ENCODE data around the gene MIS12. TPM values are rescaled to one million over a fixed set of nuclear protein-coding genes. Genes with fewer than 3 reads are reported as not detected.

MIS12 gene
- total RNA-seq, 2 experiments from 2014 or later = 33.1 to 39.8 TPM

DNA sequence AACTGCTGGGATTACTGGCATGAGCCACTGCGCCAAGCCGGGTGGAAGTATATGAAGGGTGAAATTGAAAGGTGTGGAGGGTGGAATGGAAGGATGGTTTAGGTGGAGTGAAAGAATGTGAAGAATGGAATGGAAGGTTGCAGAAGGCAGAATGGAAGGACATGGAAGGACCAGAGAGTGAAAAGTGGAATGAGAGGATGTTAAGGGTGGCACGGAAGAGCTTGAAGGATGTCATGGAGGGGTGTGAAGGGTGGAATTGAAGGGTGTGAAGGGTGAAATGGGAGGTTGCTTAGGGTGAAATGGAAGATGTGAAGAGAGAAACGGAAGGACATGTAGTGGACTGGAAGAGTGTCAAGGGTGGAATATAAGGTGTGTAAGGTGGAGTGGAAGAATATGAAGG, 16.2 kb downstream of the MIS12 start:
- Mint-ChIP-seq H3K4me3 (no peak overlapping the region), H3K27ac (no peak overlapping the region), H3K9me3 (no peaks in the 10 kb centered on the region), H3K4me1 (peaks cover 18% of the 10 kb centered on the region), H3K36me3 (ENCODE audit: low read depth) (peaks cover 31% of the 10 kb centered on the region), H3K27me3 (no peaks in the 10 kb centered on the region)
- POLR2A ChIA-PET = no interaction called here
- CTCF ChIA-PET = interaction anchor here (1.1 kb wide), 1 partner anchor 22 kb away, joined by 4 read pairs; no protein-coding TSS in a partner anchor
- DNase-seq = no peak

DNA sequence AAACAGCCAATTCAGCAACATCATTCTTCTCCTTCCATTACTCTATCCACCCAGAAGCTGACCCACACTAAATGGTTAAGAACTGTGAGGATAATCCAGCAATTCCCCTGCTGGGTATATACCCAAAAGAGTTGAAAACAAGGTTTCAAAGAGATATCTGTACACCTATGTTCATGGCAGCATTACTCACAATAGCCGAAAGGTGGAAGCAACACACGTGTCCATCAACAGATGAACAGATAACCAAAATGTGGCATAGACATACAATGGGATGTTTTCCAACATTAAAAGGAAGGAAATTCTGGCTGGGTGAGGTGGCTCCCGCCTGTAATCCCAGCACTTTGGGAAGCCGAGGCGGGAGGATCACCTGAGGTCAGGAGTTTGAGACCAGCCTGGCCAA, 19.9 kb downstream of the MIS12 start:
- Mint-ChIP-seq H3K9me3 (no peaks in the 10 kb centered on the region), H3K4me3 (no peak overlapping the region), H3K4me1 (peaks cover 4% of the 10 kb centered on the region), H3K27me3 (no peaks in the 10 kb centered on the region), H3K36me3 (ENCODE audit: low read depth) (peaks cover 35% of the 10 kb centered on the region), H3K27ac (no peak overlapping the region)
- ChIA-PET POLR2A (no interaction called here), CTCF (no interaction called here)
- DNase-seq = no peak

DNA sequence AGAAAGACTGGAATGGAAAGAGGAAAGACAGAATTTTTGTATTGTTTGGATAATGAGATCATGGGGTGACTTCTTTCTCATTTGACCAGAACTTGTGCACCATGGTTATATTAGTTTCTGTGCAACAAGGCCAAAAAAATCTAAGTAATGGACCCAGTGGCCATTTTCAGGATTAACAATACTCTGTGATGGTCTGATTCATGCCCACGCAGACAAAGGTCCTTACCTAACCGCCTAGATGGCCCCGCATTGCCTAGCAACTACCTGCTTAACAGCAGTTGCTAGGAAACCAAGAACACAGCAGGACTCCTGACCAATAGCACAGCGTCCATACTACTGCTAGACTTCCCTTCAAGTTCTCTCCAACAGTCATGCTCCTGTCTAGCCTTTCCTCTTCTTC, 22.4 kb downstream of the MIS12 start:
- Mint-ChIP-seq H3K4me3 (no peak overlapping the region), H3K9me3 (no peaks in the 10 kb centered on the region), H3K27me3 (no peaks in the 10 kb centered on the region), H3K36me3 (ENCODE audit: low read depth) (peaks cover 44% of the 10 kb centered on the region), H3K27ac (no peak overlapping the region), H3K4me1 (peaks cover 22% of the 10 kb centered on the region)
- DNase-seq = no peak
- ChIA-PET POLR2A (no interaction called here), CTCF (no interaction called here)

DNA sequence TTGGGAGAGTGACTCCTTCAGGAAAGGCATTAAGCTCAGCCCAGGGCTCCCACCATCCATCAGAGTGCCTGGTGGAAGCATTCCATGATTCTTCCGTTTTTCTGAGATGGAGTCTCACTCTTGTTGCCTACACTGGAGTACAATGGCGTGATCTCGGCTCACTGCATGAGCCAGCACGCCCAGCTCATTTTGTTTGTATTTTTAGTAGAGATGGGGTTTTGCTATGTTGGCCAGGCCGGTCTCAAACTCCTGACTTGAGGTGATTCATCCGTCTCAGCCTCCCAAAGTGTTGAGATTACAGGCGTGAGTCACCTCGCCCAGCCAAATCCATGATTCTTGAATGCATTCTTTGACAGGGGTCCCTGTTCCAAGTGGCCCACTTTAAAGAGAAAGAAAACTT, 23.1 kb downstream of the MIS12 start:
- H3K27me3 Mint-ChIP-seq = no peaks in the 10 kb centered on the region
- H3K36me3 Mint-ChIP-seq (ENCODE audit: low read depth) = peaks cover 46% of the 10 kb centered on the region
- H3K4me1 Mint-ChIP-seq = peaks cover 28% of the 10 kb centered on the region
- no peak for DNase-seq
- no peak overlapping the region for H3K4me3 Mint-ChIP-seq
- H3K27ac Mint-ChIP-seq = no peak overlapping the region
- CTCF ChIA-PET = interaction anchor here (0.8 kb wide), 1 partner anchor 56 kb away, joined by 3 read pairs; no protein-coding TSS in a partner anchor
- no peaks in the 10 kb centered on the region for H3K9me3 Mint-ChIP-seq
- POLR2A ChIA-PET = no interaction called here

DNA sequence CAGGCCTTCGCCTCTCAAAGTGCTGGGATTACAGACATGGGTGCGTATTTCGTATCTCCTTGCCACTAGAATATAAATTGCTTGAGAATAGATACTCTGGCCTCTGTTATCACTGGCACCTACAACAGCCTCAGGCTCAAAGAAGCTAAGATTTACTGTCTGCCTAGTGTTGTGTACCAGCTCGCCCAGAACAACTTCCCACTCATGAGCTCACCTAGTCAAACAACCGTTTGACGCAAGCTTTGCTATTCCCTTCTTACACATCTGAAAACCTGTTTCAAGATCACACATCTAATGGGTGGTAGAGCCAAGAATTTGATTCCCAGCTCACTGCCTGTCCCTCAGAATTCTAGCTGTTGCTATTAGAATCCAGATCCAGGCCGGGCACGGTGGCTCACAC, 24.4 kb downstream of the MIS12 start:
- ChIA-PET POLR2A (no interaction called here), CTCF (no interaction called here)
- DNase-seq = no peak
- Mint-ChIP-seq H3K27me3 (no peaks in the 10 kb centered on the region), H3K36me3 (ENCODE audit: low read depth) (peaks cover 58% of the 10 kb centered on the region), H3K4me3 (no peak overlapping the region), H3K4me1 (peaks cover 32% of the 10 kb centered on the region), H3K27ac (no peak overlapping the region), H3K9me3 (no peaks in the 10 kb centered on the region)

DNA sequence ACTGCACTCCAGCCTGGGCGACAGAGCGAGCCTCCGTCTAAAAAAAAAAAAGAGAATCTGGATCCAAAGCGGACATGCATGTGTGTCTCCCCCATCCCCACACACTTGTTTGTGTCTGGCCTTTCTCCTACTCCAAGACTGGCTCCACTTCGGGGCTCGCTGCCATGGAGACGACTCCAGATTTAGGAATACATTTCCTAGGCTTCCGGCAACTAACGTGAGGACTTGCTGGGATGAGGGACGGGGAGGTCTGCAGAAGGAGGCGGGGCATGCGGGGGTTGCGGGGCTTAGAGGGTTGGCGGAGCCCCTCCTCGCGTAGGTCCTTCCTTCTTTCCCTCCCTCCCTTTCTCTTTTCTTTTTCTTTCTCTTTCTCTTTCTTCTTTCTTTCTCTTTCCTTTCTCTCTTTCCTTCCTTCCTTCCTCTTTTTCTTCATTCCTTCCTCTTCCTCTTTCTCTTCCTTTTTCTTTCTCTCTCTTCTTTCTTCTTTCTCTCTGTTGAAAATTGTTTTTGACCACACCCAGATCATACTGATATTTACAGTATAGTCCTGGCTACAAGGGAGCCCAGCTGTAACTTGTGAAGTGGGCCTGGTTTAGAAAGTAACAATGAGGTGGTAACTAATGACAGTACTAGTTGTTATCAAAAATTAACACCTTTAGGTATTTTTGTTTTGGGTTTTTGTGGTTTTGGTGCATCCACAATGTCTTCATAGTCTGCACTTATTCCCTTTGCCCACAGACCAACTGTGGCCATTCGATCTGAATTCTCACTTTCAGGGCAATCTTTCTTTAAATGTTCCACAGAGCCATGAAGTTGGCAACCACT, 25.2 kb downstream of the MIS12 start:
- POLR2A ChIA-PET = no interaction called here
- H3K4me3 Mint-ChIP-seq = no peak overlapping the region
- H3K27me3 Mint-ChIP-seq = no peaks in the 10 kb centered on the region
- CTCF ChIA-PET = interaction anchor here (0.6 kb wide), 1 partner anchor 45 kb away, joined by 5 read pairs; no protein-coding TSS in a partner anchor
- H3K27ac Mint-ChIP-seq = no peak overlapping the region
- DNase-seq = no peak
- peaks cover 32% of the 10 kb centered on the region for H3K4me1 Mint-ChIP-seq
- peaks cover 65% of the 10 kb centered on the region for H3K36me3 Mint-ChIP-seq (ENCODE audit: low read depth)
- no peaks in the 10 kb centered on the region for H3K9me3 Mint-ChIP-seq

DNA sequence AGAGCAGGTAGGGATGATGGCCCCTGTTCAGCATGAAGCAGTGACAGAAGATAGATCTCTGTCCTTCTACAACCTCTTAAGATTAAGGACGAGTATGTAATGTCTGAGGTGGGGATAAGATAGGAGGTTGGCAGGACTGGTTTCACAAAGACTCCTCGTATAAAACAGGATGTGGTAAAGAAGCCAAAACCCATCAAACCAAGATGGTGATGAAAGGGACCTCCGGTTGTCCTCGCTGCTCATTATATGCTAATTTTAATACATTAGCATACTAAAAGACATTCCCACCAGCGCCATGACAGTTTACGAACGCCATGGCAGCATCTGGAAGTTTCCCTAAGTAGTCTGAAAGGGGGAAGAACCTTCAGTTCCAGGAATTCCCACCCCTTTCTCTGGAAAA, 27.3 kb downstream of the MIS12 start:
- Mint-ChIP-seq H3K4me3 (no peak overlapping the region), H3K27me3 (no peaks in the 10 kb centered on the region), H3K36me3 (ENCODE audit: low read depth) (peaks cover 77% of the 10 kb centered on the region), H3K27ac (peak overlapping the region; percentile 66), H3K9me3 (no peaks in the 10 kb centered on the region), H3K4me1 (peaks cover 32% of the 10 kb centered on the region)
- CTCF ChIA-PET = no interaction called here
- peak; percentile 56 for DNase-seq
- POLR2A ChIA-PET = no interaction called here

DNA sequence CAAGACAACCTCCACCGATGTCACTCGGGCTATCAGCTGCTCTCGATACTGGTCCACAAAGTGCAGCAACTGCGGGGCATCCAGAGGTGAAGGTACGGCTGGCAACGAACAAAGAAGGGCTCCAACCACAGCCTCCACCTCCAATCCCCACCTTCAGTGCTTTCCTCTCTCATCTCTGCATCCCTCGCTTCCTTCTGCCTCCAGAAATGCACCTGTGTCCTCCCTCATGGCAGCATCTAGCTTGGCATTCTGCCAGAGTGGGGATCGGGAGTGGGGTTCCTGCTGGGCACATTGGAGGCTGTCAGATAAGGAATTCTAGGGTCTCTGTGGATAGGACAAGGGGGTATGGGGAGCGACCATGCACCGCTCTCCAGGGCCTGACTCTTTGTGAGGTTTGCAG, 28.6 kb downstream of the MIS12 start:
- Mint-ChIP-seq H3K4me1 (peaks cover 32% of the 10 kb centered on the region), H3K27me3 (no peaks in the 10 kb centered on the region), H3K9me3 (no peaks in the 10 kb centered on the region), H3K36me3 (ENCODE audit: low read depth) (peaks cover 69% of the 10 kb centered on the region), H3K27ac (no peak overlapping the region), H3K4me3 (no peak overlapping the region)
- no peak for DNase-seq
- ChIA-PET POLR2A (no interaction called here), CTCF (interaction anchor here (0.6 kb wide), 1 partner anchor 201 kb away, joined by 4 read pairs; no protein-coding TSS in a partner anchor)

DNA sequence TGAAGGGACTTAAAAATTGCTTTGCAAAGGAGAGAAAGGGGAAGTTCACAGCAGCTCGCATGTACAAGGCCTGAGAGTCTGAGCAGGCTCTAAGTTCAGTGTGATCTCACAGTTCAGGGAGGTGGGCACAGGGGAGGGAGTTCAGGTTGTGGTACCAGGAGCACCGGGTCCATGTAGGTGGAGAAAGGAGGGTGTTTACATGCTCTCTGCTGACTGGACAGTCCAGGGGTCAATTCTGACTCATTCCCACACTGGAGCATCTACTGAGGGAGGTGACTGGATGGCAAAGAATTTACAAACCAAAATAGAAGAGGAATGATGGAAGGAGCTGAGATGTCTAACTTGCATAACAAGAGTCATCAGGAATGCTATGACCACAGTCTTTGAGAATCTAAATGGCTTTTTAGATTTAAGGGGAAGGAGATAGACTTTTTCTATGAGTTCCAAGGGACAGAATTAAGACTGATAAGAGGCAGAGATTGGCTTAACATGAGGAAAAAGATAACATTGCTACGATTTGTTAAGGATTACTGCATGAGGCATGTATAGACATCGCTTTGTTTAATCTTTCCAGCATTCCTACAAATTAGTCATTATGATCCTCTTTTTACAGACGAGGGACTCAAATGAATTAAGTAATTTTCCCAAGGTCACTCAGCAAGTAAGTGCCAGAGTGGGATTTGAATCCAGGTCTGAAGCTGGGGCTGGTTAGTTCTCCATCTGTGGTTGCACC, 29.9 kb downstream of the MIS12 start:
- CTCF ChIA-PET = interaction anchor here (1.4 kb wide), 1 partner anchor 11 kb away, joined by 3 read pairs; no protein-coding TSS in a partner anchor
- peaks cover 32% of the 10 kb centered on the region for H3K4me1 Mint-ChIP-seq
- no peak overlapping the region for H3K27ac Mint-ChIP-seq

DNA sequence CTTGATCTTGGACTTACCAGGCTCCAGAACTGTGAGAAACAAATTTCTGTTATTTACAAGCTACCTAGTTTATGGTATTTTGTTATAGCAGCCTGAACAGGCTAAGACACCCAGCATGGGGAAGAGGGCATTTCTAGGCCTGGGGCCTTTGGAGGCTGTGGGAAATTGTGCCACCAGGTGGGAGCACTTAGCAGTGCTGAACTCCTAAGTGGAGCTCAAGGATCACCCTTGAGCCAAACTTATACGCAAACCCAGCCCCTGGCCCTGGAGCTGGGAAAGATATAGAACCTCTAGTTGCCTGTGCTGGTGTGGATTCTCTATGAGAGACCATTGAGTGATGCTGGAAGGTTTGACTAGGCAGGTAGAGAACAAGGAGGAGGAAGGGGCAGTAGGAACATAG, 36.1 kb downstream of the MIS12 start:
- no peaks in the 10 kb centered on the region for H3K9me3 Mint-ChIP-seq
- no peak for DNase-seq
- no peak overlapping the region for H3K27ac Mint-ChIP-seq
- POLR2A ChIA-PET = no interaction called here
- CTCF ChIA-PET = interaction anchor here (0.8 kb wide), 1 partner anchor 55 kb away, joined by 3 read pairs; no protein-coding TSS in a partner anchor
- peaks cover 55% of the 10 kb centered on the region for H3K36me3 Mint-ChIP-seq (ENCODE audit: low read depth)
- H3K4me3 Mint-ChIP-seq = no peak overlapping the region
- peaks cover 10% of the 10 kb centered on the region for H3K4me1 Mint-ChIP-seq
- H3K27me3 Mint-ChIP-seq = no peaks in the 10 kb centered on the region

More for the DNA sequence above, 29.9 kb downstream of the MIS12 start:
- POLR2A ChIA-PET = no interaction called here
- no peaks in the 10 kb centered on the region for H3K9me3 Mint-ChIP-seq
- H3K36me3 Mint-ChIP-seq (ENCODE audit: low read depth) = peaks cover 72% of the 10 kb centered on the region
- H3K27me3 Mint-ChIP-seq = no peaks in the 10 kb centered on the region
- no peak overlapping the region for H3K4me3 Mint-ChIP-seq
- DNase-seq = no peak

DNA sequence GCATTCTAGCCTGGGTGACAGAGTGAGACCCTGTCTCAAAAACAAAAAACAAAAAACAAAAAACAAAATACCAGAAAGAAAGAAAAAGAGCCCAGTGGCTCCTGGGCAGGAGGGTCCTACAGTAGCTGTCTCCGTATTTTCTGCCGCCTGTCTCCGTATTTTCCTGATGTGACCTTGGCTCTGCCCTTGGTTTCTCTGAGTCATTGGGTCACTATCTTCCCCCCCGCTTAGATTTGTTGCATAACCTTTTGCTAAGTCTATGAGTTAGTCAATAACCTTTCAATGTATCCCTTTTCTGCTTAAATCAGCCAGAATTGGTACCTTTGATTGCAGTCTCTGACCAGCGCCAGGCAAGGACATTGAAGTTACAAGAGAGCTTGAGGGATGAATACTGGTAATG, 36.9 kb downstream of the MIS12 start:
- no peaks in the 10 kb centered on the region for H3K27me3 Mint-ChIP-seq
- DNase-seq = no peak
- H3K9me3 Mint-ChIP-seq = no peaks in the 10 kb centered on the region
- POLR2A ChIA-PET = no interaction called here
- H3K4me3 Mint-ChIP-seq = no peak overlapping the region
- H3K4me1 Mint-ChIP-seq = peaks cover 12% of the 10 kb centered on the region
- CTCF ChIA-PET = interaction anchor here (0.8 kb wide), 1 partner anchor 55 kb away, joined by 3 read pairs; no protein-coding TSS in a partner anchor
- H3K27ac Mint-ChIP-seq = no peak overlapping the region
- H3K36me3 Mint-ChIP-seq (ENCODE audit: low read depth) = peaks cover 51% of the 10 kb centered on the region

DNA sequence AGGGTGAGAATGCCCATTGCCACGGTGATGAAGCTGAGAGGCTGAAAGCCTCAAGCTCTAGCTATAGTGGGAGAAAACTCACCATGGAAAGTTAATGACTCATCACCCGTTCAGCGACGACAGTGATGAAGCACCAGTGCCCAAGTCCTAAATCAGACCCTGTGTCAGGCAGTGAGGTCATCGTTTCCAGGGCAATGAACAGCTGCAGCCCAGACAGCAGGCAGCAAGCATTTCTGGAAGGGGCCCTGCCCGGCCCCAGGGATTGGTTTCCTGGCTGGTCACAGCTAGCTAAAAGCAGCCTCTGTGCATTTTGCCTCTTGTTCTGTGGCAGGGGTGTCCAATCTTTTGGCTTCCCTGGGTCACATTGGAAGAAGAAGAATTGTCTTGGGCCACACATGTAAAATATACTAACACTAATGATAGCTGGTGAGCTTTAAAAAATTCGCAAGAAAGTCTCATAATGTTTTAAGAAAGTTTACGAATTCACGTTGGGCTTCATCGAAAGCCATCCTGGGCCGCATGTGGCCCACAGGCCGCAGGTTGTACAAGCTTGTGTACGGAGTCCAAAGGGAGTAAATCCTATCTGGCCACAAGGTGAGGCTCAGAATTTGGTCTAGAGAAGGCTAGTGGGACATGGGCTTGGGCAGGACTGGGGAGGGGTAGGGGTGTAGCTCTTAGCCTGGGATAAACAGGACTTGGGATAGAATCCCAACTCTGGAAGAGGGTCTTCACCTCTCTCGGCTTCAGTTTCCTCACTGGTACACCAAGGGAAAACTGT, 40.6 kb downstream of the MIS12 start:
- ChIA-PET CTCF (interaction anchor here (0.5 to 1.3 kb wide), 3 partner anchors 9 to 106 kb away, joined by 3 to 5 read pairs (median 3); no protein-coding TSS in a partner anchor), POLR2A (interaction anchor here (0.6 kb wide), 1 partner anchor 33 kb away, joined by 3 read pairs; no protein-coding TSS in a partner anchor)
- peak overlapping the region; percentile 65 for H3K27ac Mint-ChIP-seq
- H3K4me3 Mint-ChIP-seq = no peak overlapping the region
- H3K4me1 Mint-ChIP-seq = peaks cover 12% of the 10 kb centered on the region
- H3K27me3 Mint-ChIP-seq = no peaks in the 10 kb centered on the region
- H3K9me3 Mint-ChIP-seq = no peaks in the 10 kb centered on the region
- peaks cover 59% of the 10 kb centered on the region for H3K36me3 Mint-ChIP-seq (ENCODE audit: low read depth)
- DNase-seq = peak; percentile 25

All from activated CD4-positive, alpha-beta T cell treated with anti-CD3 and anti-CD28 coated beads, Interleukin-2, amount 10 ng/mL, durations not matched to agents 7 days and 5 days (primary cell).